HG03135 (cell line): ENCODE data around the gene NCOR2.

ENCODE experiments used
- ATAC-seq: cut with Tn5 transposase; IDR thresholded peaks from one replicate; pipeline ENCODE4 v1.9.1; 2021; ENCODE audit warnings: mild to moderate bottlenecking, moderate library complexity; ENCODE audit not compliant: unreplicated experiment

The NCOR2 gene

GRCh38 chr12:124529565-124530276 is 37.7 kb downstream of the NCOR2 start:
- no peak for ATAC-seq

- ATAC-seq = no peak
Measured at GRCh38 chr12:124527861-124528561, 39.4 kb downstream of the NCOR2 start.

DNA sequence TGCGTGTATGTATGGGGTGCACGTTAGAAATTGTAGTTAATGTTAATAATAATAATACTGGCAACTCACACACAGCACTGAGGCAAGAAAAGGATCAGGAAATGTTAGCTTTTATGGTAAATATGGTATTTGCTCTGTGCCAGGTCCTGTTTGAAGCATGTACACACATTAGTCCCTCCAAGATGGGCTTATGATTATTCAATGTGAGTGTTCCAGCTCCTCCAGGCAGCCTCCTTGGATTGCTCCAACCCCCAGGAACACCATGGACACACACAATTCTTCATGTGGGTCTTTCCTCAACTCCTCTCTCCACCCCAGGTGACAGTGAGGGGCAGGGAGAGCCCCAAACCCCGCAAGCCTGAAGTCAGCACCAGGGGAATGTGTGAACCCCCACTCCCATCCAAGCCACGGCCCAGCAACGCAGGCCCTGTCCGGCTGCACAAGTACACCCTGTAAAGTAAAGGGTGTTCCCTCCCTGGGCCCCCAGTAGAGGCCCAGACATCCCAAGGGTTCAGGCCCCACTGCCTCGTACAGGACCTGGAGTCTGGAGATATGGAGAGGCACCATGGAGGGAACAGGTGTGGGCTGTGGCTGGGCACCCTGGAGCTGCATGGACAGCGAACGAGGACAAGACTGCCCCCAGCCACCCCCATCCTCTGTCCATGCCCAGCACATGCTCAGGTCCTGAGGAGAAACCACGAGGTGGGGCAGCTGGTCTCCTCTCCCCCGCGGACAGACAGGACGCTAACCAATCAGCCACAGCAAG is 41.3 kb downstream of the NCOR2 start:
- ATAC-seq = no peak

DNA sequence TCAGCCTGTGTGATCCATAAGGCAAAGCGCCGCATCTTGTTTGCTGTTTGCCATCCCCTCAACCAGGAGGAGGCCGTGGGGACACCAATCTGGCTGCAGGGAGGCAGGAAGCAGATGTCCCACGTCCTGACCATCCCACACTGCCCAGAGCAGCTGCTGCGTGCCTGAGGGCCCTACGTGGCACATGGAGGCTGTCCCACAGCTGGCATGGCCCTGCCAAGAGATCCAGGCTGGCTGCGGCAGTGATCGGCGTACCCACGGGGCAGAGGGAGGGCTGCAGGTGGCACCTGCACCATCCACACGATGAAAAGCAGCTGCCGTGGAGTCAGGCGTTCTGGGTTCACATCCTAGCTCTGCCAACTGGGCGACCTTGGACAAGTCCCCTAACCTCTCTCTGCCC is 42.0 kb downstream of the NCOR2 start:
- ATAC-seq = no peak

DNA sequence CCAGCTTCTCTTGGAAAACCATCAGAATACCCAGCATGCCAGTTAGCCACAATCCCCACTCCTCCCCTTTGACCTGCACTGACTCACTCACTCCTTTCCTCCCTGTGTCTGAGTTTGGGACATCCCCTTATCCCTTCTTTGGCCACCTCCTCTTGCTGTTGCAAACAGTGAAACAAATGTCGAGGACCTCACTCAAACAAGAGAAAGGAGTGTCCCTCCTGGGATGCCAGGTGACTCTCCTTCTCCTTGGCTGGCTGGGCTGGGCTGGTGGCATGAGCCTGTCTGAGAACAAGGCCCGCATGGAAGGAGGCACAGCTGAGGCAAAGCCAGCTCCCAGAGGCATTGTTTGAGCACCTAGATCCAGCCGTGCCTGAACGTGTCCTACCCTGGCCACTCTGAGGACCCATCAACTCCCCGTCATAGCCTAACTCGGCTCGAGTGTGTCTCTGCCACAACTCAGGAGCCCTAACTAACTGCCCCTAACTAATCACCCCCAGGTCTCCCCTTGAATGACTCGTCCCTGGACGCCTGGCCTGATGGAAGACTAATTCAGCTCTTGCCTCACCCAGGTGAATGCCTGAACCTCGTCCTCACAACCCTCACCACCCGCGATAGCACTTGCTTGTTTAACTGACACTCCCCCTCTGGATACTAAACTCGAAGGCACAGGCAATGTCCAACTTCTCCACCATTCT is 43.0 kb downstream of the NCOR2 start:
- no peak for ATAC-seq

DNA sequence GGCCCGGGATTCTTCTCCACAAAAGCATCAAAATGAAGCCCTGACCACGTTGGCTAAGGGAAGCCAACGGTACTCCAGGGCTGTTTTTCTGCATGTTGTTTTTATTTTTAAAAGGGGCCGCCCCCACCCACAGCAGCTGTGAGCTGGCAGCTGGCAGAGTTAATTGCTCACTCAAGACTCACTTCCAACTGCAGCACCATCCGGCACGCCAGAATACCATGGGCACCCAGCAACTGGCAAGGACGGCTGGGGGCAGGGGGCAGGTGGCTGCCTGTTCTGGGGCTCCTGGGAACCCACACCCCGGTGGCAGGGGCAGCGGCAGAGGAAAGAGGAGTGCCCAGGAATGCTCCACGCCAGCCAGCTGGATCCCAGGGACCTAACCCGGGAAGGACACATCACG is 44.3 kb downstream of the NCOR2 start:
- ATAC-seq = no peak

GRCh38 chr12:124520907-124521306 is 46.5 kb downstream of the NCOR2 start:
- ATAC-seq = no peak

DNA sequence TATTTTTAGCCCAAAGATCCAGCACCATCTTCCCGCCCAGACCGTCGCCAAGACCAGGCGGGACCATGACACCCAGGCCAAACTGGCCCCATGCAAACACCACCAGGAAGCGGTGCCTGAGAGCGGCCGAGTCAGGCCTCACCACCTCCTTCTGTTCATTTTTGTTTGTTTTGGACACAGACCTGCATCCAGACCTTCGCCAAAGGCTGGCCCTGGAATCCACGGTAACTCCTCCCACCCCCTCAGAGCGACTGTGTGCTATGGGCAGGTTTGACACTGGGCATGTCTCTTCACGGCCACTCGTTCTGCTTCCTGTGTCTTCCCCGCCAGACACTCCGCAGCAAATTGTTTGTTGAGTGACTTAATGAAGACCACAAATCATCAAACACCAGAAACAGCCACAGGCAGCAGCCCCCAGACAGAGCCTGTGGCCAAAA is 47.1 kb downstream of the NCOR2 start:
- ATAC-seq = no peak

GRCh38 chr12:124519746-124520145 is 47.7 kb downstream of the NCOR2 start:
- ATAC-seq = no peak

DNA sequence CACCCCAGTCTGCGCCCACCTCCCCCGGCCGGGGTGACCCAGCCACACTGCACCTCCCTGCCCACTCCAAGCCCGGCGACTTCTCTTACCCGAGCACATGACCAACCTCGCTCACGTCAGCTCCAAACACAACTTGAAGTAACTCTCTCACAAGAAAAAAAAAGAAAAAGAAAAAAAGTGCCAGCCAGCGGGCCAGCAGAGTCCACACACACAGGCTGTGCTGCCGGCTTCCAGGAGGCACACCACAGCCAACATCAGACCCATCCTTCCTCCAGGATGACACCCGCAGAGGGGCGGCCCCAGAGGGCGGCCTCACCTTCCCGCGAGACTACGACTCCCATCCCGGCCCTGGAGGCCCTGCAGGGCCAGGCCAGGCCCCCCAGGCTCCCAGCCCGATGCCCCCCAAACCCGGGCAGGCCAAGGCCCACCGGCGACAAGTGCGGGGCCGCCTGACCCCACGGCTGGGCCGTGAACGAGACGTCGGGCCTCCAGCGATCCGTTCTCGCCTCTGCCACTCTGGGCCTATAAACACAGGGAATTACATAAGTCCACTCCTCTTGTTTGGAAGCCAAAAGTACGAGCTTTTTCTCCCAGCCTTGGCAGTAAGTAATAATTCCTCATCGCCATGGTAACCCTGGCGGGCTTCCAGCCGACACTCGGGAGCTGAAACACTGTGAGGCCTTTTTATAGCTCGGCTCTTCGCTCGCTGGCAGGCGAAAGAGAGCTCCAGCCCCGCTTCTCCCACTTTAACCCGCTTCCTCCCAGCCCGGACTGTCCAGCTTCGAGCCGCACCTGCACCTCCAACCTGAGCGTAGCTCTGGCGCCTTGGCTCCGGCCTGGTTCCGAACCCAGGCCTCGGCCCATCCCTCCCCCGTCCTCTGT is 49.1 kb downstream of the NCOR2 start:
- ATAC-seq = no peak
